H1 (cell line): ENCODE data around the gene DTL. TPM values are rescaled to one million over a fixed set of nuclear protein-coding genes. Genes with fewer than 3 reads are reported as not detected.

Experiments
- CTCF ChIA-PET: fragments of 300-600 bp; sonication (Branson Sonifier 250); formaldehyde crosslinking; loops from one replicate; lab custom pipeline; 2021; ENCODE audit not compliant: partially characterized antibody; lab: Charles Lee
- POLR2A ChIA-PET: fragments of 300-600 bp; sonication (Branson Sonifier 250); formaldehyde crosslinking; loops from one replicate; lab custom pipeline; 2021; ENCODE audit warnings: inconsistent platforms; ENCODE audit not compliant: partially characterized antibody; lab: Charles Lee
- DNase-seq, 2 experiments: peaks; one replicate each; pipeline versions ENCODE4 v3.0.0 to v3.0.0-alpha.2; 2010 to 2022; ENCODE audit warnings: low spot score in 2 of 2, low read depth in 1 of 2, mixed read lengths in 1 of 2
- FAIRE-seq: peaks from 2 replicates; lab custom pipeline; 2011; peaks lifted over from hg19 to GRCh38; lab: Jason Lieb, UNC
- H2AFZ ChIP-seq: 2 replicates; pipeline ENCODE4 v1.8.1; 2012; ENCODE audit warnings: low read length, inconsistent platforms
- H2AK5ac ChIP-seq: 2 replicates; pipeline ENCODE4 v1.6.1; 2013; ENCODE audit warnings: low read depth, low read length
- H2BK120ac ChIP-seq: replicated peaks from 2 replicates; pipeline ENCODE3; 2013; ENCODE audit warnings: low read depth, low read length, inconsistent platforms
- H2BK12ac ChIP-seq: 2 replicates; pipeline ENCODE4 v1.6.1; 2013; ENCODE audit warnings: low read depth, low read length
- H2BK15ac ChIP-seq: 2 replicates; pipeline ENCODE4 v1.6.1; 2013; ENCODE audit warnings: low read length
- H2BK20ac ChIP-seq: 2 replicates; pipeline ENCODE4 v1.6.1; 2013; ENCODE audit warnings: low read length
- H2BK5ac ChIP-seq: 2 replicates; pipeline ENCODE4 v1.6.1; 2013; ENCODE audit warnings: low read depth, low read length
- H3K14ac ChIP-seq: 2 replicates; pipeline ENCODE4 v1.6.1; 2013; ENCODE audit warnings: inconsistent platforms; ENCODE audit not compliant: insufficient read length
- H3K18ac ChIP-seq: 2 replicates; pipeline ENCODE4 v1.6.1; 2013; ENCODE audit warnings: low read length; ENCODE audit errors: extremely low read depth
- H3K23ac ChIP-seq: 2 replicates; pipeline ENCODE4 v1.6.1; 2013; ENCODE audit warnings: inconsistent platforms; ENCODE audit not compliant: insufficient read length
- H3K23me2 ChIP-seq: 2 replicates; pipeline ENCODE4 v1.6.1; 2013; ENCODE audit warnings: low read depth, low read length
- H3K27ac ChIP-seq: 2 replicates; pipeline ENCODE4 v1.6.1; 2011; ENCODE audit warnings: low read depth, low read length, inconsistent platforms
- H3K27me3 ChIP-seq, 4 experiments: replicated peaks in 1 of 4; 1 replicate in 1 of 4; 2 replicates in 3 of 4; pipeline versions ENCODE4 v1.6.1 to v1.8.1; 2011 to 2013; ENCODE audit warnings: low read length in 3 of 4, mild to moderate bottlenecking in 3 of 4, inconsistent platforms in 2 of 4, mixed read lengths in 2 of 4, moderate library complexity in 1 of 4; ENCODE audit not compliant: control insufficient read depth in 3 of 4, insufficient read depth in 3 of 4; ENCODE audit errors: extremely low read depth in 1 of 4
- H3K36me3 ChIP-seq, 4 experiments: 2 replicates each; pipeline versions ENCODE4 v1.6.1 to v1.8.1; 2011 to 2013; ENCODE audit warnings: mild to moderate bottlenecking in 4 of 4, low read length in 3 of 4, moderate library complexity in 2 of 4, control low read depth in 1 of 4, inconsistent platforms in 1 of 4; ENCODE audit not compliant: insufficient read depth in 4 of 4, control insufficient read depth in 2 of 4
- H3K4ac ChIP-seq: replicated peaks from 2 replicates; pipeline ENCODE3; 2013; ENCODE audit warnings: low read length, low read depth, mixed read lengths, inconsistent platforms; ENCODE audit not compliant: insufficient read length
- H3K4me1 ChIP-seq, 4 experiments: replicated peaks in 1 of 4; 1 replicate in 1 of 4; 2 replicates in 3 of 4; pipeline versions ENCODE4 v1.6.1 to v1.8.1; 2011 to 2013; ENCODE audit warnings: low read length in 3 of 4, inconsistent platforms in 2 of 4, mixed read lengths in 1 of 4; ENCODE audit not compliant: insufficient read depth in 4 of 4, control insufficient read depth in 3 of 4
- H3K4me2 ChIP-seq, 2 experiments: 2 replicates each; pipeline versions ENCODE4 v1.6.1 to v1.8.1; 2011 to 2013; ENCODE audit warnings: low read depth in 2 of 2, low read length in 2 of 2, control low read depth in 1 of 2, inconsistent platforms in 1 of 2, mild to moderate bottlenecking in 1 of 2; ENCODE audit not compliant: insufficient read depth in 1 of 2
- H3K4me3 ChIP-seq, 4 experiments: fragments of 200-600, 300-600 bp in 1 of 4; sonication (generic), shearing (Covaris generic), sonication (Bioruptor Twin) in 1 of 4; 2 replicates each; pipeline versions ENCODE4 v1.5.1 to v1.8.1; 2011 to 2016; ENCODE audit warnings: low read length in 4 of 4, low read depth in 3 of 4, control low read depth in 2 of 4, inconsistent platforms in 2 of 4, mild to moderate bottlenecking in 2 of 4, mixed read lengths in 1 of 4, moderate library complexity in 1 of 4; ENCODE audit not compliant: insufficient read depth in 2 of 4; ENCODE audit errors: extremely low read depth in 1 of 4
- H3K56ac ChIP-seq: replicated peaks from 2 replicates; pipeline ENCODE3; 2013; ENCODE audit warnings: low read depth, mild to moderate bottlenecking, mixed read lengths, low read length, inconsistent platforms; ENCODE audit not compliant: insufficient read length
- H3K79me1 ChIP-seq: 2 replicates; pipeline ENCODE4 v1.6.1; 2013; ENCODE audit warnings: low read depth, low read length, control low read depth
- H3K79me2 ChIP-seq, 2 experiments: 2 replicates each; pipeline versions ENCODE4 v1.6.1 to v1.8.1; 2012 to 2013; ENCODE audit warnings: low read length in 2 of 2, mild to moderate bottlenecking in 2 of 2, inconsistent platforms in 1 of 2; ENCODE audit not compliant: insufficient read depth in 2 of 2, control insufficient read depth in 1 of 2
- H3K9ac ChIP-seq, 4 experiments: replicated peaks in 1 of 4; 1 replicate in 1 of 4; 2 replicates in 3 of 4; pipeline versions ENCODE4 v1.6.1 to v1.8.1; 2011 to 2013; ENCODE audit warnings: low read depth in 3 of 4, low read length in 3 of 4, control low read depth in 2 of 4, mild to moderate bottlenecking in 2 of 4, moderate library complexity in 2 of 4, inconsistent platforms in 1 of 4; ENCODE audit errors: extremely low read depth in 1 of 4
- H3K9me3 ChIP-seq, 2 experiments: 2 replicates each; pipeline versions ENCODE4 v1.6.1 to v1.8.1; 2012 to 2013; ENCODE audit warnings: mild to moderate bottlenecking in 2 of 2, moderate library complexity in 2 of 2, control low read depth in 1 of 2, inconsistent platforms in 1 of 2, low read depth in 1 of 2, low read length in 1 of 2, mixed read lengths in 1 of 2; ENCODE audit not compliant: insufficient read depth in 2 of 2
- H4K20me1 ChIP-seq, 2 experiments: replicated peaks in 1 of 2; 2 replicates each; pipeline versions ENCODE3 to v1.8.1; 2011 to 2013; ENCODE audit warnings: inconsistent platforms in 2 of 2, low read length in 2 of 2, mild to moderate bottlenecking in 1 of 2; ENCODE audit not compliant: insufficient read depth in 2 of 2, control insufficient read depth in 1 of 2
- H4K5ac ChIP-seq: 2 replicates; pipeline ENCODE4 v1.6.1; 2013; ENCODE audit warnings: low read length, low read depth, mixed read lengths, inconsistent platforms; ENCODE audit not compliant: insufficient read length
- H4K8ac ChIP-seq: 2 replicates; pipeline ENCODE4 v1.8.0; 2013; ENCODE audit warnings: mild to moderate bottlenecking, moderate library complexity, low read length, inconsistent platforms; ENCODE audit not compliant: insufficient read depth; ENCODE audit errors: extremely low read depth
- H4K91ac ChIP-seq: replicated peaks from 2 replicates; pipeline ENCODE3; 2013; ENCODE audit warnings: low read length, mixed read lengths, inconsistent platforms; ENCODE audit not compliant: insufficient read length
- ATF3 ChIP-seq: IDR thresholded peaks from 2 replicates; pipeline ENCODE4 v1.6.1; 2011; ENCODE audit warnings: low read depth, mild to moderate bottlenecking, low read length; ENCODE audit not compliant: insufficient read depth
- BACH1 ChIP-seq: IDR thresholded peaks from 2 replicates; pipeline ENCODE4 v1.6.1; 2012; ENCODE audit warnings: low read length, improper control_type of control experiment
- BRCA1 ChIP-seq: IDR thresholded peaks from 2 replicates; pipeline ENCODE4 v1.6.1; 2012; ENCODE audit warnings: low read depth, low read length, improper control_type of control experiment
- CREB1 ChIP-seq: IDR thresholded peaks from 2 replicates; pipeline ENCODE4 v1.6.1; 2012; ENCODE audit warnings: inconsistent platforms
- FOSL1 ChIP-seq: IDR thresholded peaks from 2 replicates; pipeline ENCODE4 v1.6.1; 2011; ENCODE audit warnings: mild to moderate bottlenecking, low read depth, low read length, moderate library complexity; ENCODE audit not compliant: insufficient read depth
- GTF2F1 ChIP-seq: IDR thresholded peaks from 2 replicates; pipeline ENCODE4 v1.6.1; 2012; ENCODE audit warnings: low read depth, low read length, improper control_type of control experiment, borderline replicate concordance
- KDM4A ChIP-seq: IDR thresholded peaks from one replicate; pipeline ENCODE4 v1.7.1; 2012; ENCODE audit warnings: low read depth, mild to moderate bottlenecking, moderate library complexity, low read length, inconsistent platforms; ENCODE audit not compliant: severe bottlenecking
- MAX ChIP-seq: IDR thresholded peaks from 2 replicates; pipeline ENCODE4 v1.6.1; 2012; ENCODE audit warnings: inconsistent platforms
- NANOG ChIP-seq: IDR thresholded peaks from 2 replicates; pipeline ENCODE4 v1.6.1; 2011; ENCODE audit warnings: low read length, low read depth, mild to moderate bottlenecking, inconsistent platforms; ENCODE audit not compliant: insufficient read depth, poor library complexity, severe bottlenecking
- RFX5 ChIP-seq: IDR thresholded peaks from 2 replicates; pipeline ENCODE4 v1.6.1; 2011; ENCODE audit warnings: low read depth, low read length, improper control_type of control experiment, borderline replicate concordance
- RXRA ChIP-seq: IDR thresholded peaks from 2 replicates; pipeline ENCODE4 v1.6.1; 2011; ENCODE audit warnings: low read depth, mild to moderate bottlenecking, low read length, moderate library complexity; ENCODE audit not compliant: insufficient read depth
- SAP30 ChIP-seq: fragments of 300-600 bp; sonication (generic); IDR thresholded peaks from 2 replicates; pipeline ENCODE4 v1.7.1; 2012; ENCODE audit warnings: low read length, moderate library complexity, mild to moderate bottlenecking, inconsistent platforms; ENCODE audit not compliant: insufficient read depth, insufficient replicate concordance
- SP4 ChIP-seq: IDR thresholded peaks from 2 replicates; pipeline ENCODE4 v1.6.1; 2012; ENCODE audit warnings: low read length, inconsistent platforms
- SRF ChIP-seq: IDR thresholded peaks from 2 replicates; pipeline ENCODE4 v1.6.1; 2011; ENCODE audit warnings: mild to moderate bottlenecking, low read depth, low read length, moderate library complexity
- WGBS, 2 experiments: shearing (Covaris generic) in 1 of 2; methylation state at CpG; one replicate each; pipeline versions ENCODE4 v1.1.6 to v1.1.7; 2013 to 2015; ENCODE audit warnings: low lambda C conversion rate in 2 of 2, mixed read lengths in 2 of 2, inconsistent platforms in 1 of 2, low coverage in 1 of 2, missing lambda C conversion rate in 1 of 2; ENCODE audit not compliant: insufficient replicate concordance in 2 of 2, insufficient coverage in 1 of 2, insufficient read length in 1 of 2; ENCODE audit errors: extremely low coverage in 1 of 2, missing lambda C conversion rate in 1 of 2; 5-methylcytosine and 5-hydroxymethylcytosine counted together
- polyA plus RNA-seq, 7 experiments: library from polyadenylated mRNA; depleted of rRNA in 3 of 7; stranded (reverse) in 5 of 7; unstranded in 2 of 7; fragments of >200 nt in 5 of 7; fragments of 200-250 nt in 2 of 7; gene quantifications; 1 replicate in 5 of 7; 2 replicates in 1 of 7; 4 replicates in 1 of 7; pipeline versions ENCODE4 v1.2.1 to v1.2.3, GENCODE V29; 2011 to 2013; ENCODE audit warnings: missing spikeins in 2 of 7, mixed read lengths in 2 of 7
- total RNA-seq: library from RNA; stranded (reverse); fragmentation: NEBNext Ultra II Directional; extraction: Animal tissue kit (Norgen Biotek cat#: 25700); gene quantifications from 2 replicates; pipeline ENCODE4 v1.2.1, GENCODE V29; 2021

The DTL gene
- total and polyA plus RNA-seq, 2 of the 8 experiments (the other 6 are each of a cell fraction or from before 2014, with no cell fraction given) = 36.0 to 46.9 TPM

DNA sequence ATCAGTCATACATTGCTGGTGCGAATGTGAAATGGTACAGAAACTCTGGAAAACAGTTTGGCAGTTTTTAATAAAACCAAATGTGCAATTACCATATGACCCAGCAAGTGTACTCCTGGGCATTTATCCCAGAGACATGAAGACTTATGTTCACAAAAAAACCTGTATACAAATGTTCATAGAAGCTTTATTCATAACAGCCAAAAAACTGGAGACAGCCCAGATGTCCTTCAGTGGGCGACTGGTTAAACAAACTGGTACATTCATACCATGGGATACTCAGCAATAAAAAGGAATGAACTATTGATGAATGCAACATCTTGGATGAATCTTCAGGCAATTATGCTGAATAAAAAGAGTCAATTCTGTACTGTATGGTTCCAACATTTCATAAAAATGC, 97.8 kb downstream of the DTL start:
- no peak overlapping the region for H4K8ac ChIP-seq
- H2BK120ac ChIP-seq = no peak overlapping the region
- H3K23me2 ChIP-seq = no peaks in the 10 kb centered on the region
- H3K79me2 ChIP-seq = no peaks in the 10 kb centered on the region
- no peaks in the 10 kb centered on the region for H4K20me1 ChIP-seq
- no peak overlapping the region for H2BK20ac ChIP-seq
- no peak for DNase-seq
- ChIA-PET POLR2A (no interaction called here), CTCF (no interaction called here)
- no peak for FAIRE-seq
- H2BK5ac ChIP-seq = no peak overlapping the region
- H3K4me2 ChIP-seq = no peak overlapping the region
- no peak overlapping the region for H3K56ac ChIP-seq
- no peak overlapping the region for H3K9ac ChIP-seq
- H3K27me3 ChIP-seq = no peaks in the 10 kb centered on the region
- H4K5ac ChIP-seq = no peak overlapping the region
- no peaks in the 10 kb centered on the region for H3K9me3 ChIP-seq
- no peaks in the 10 kb centered on the region; a peak in 1 of 8 replicates for H3K36me3 ChIP-seq
- peaks cover 0 to 1% (median 0%) of the 10 kb centered on the region in 4 experiments; a peak in 1 of 7 replicates for H3K4me1 ChIP-seq
- H3K23ac ChIP-seq = no peak overlapping the region
- H3K4ac ChIP-seq = no peak overlapping the region
- H3K18ac ChIP-seq = no peak overlapping the region
- H3K4me3 ChIP-seq = no peak overlapping the region
- H2BK12ac ChIP-seq = no peak overlapping the region
- H2AFZ ChIP-seq = no peak overlapping the region
- H2BK15ac ChIP-seq = no peak overlapping the region
- no peak overlapping the region for H4K91ac ChIP-seq
- no peak overlapping the region for H3K14ac ChIP-seq
- 91% methylated on average over 2 of the region's 2 CpGs; no CpG with 5 or more reads in 1 of the 2 experiments for WGBS, 2 experiments
- H3K79me1 ChIP-seq = no peaks in the 10 kb centered on the region
- H3K27ac ChIP-seq = no peak overlapping the region
- no peak for TF ChIP-seq NANOG
- no peak for TF ChIP-seq CREB1
- no peak for TF ChIP-seq RXRA
- TF ChIP-seq RFX5 = no peak
- TF ChIP-seq SAP30 = no peak
- TF ChIP-seq BACH1 = no peak
- TF ChIP-seq KDM4A = no peak
- TF ChIP-seq SRF = no peak
- no peak for TF ChIP-seq FOSL1
- TF ChIP-seq SP4 = no peak
- no peak for TF ChIP-seq ATF3
- TF ChIP-seq MAX = no peak
- no peak for TF ChIP-seq BRCA1
- no peak for TF ChIP-seq GTF2F1
- H2AK5ac ChIP-seq = no peak overlapping the region
